ENCODE measurements around the gene PTPRG.

The PTPRG gene

DNA sequence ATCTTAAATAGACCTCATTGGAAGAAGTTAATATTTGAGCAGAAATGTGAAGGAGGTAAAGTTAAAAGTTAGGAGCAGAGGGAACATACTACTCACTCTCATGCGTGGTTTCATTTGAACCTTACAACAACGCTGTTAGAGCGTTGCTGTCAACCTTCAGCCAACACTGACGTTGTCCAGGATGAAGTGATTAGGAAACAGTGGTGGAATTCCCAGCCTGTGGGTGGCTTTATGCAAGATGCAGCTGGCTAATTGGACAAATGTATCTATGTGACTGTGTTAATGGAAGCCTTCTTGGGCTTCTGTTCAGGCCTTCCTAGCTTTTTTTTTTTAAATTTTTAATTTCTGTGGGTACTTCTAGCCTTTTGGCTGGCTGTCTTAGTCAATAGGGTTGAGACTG is 40.5 kb downstream of the PTPRG start:
- peaks cover 3% of the 10 kb centered on the region for H3K9me3 ChIP-seq (ENCODE audit: insufficient read depth, low read depth, low read length)

DNA sequence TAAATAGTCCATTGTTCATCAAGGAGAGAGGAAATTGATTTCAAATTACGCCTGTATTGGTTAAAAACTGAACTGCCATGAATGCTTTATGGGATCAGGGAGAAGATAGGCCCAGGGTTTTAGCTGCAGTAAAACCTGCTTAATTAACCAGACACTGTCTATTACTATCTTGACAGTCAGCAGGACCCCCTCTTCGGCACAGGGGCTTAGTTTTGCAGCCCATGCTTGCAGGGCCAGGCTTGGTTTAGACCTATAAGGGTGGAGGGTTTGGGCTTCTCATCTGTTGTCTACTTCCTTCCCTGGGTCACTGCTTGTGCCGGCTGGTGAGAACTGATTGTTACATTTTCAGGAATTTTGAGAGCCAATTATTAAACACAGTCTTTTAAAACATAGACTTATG is 41.1 kb downstream of the PTPRG start:
- Histone ChIP-seq H2AFZ (ENCODE audit: insufficient read depth, low read length, poor library complexity) (no peak overlapping the region), H3K27me3 (ENCODE audit: insufficient read depth, low read length) (no peaks in the 10 kb centered on the region), H3K18ac (ENCODE audit: low read length) (no peak overlapping the region), H3K9me3 (ENCODE audit: insufficient read depth, low read depth, low read length) (peaks cover 3% of the 10 kb centered on the region), H4K8ac (ENCODE audit: low read depth, low read length) (no peak overlapping the region), H3K4me2 (ENCODE audit: low read length) (no peak overlapping the region), H3K9ac (ENCODE audit: low read length) (no peak overlapping the region), H3K27ac (ENCODE audit: low read depth, low read length) (no peak overlapping the region), H2AK5ac (ENCODE audit: low read length) (no peak overlapping the region), H3K23ac (ENCODE audit: low read length) (no peak overlapping the region), H2BK5ac (ENCODE audit: low read depth, low read length, poor library complexity) (no peak overlapping the region), H3K4ac (ENCODE audit: low read depth, low read length) (no peak overlapping the region), H3K14ac (ENCODE audit: low read length) (no peak overlapping the region), H2BK120ac (ENCODE audit: insufficient read depth, low read length, poor library complexity) (no peak overlapping the region), H3K4me3 (ENCODE audit: low read depth, low read length) (no peak overlapping the region), H2BK12ac (ENCODE audit: low read length) (no peak overlapping the region), H4K91ac (ENCODE audit: low read depth, low read length) (no peak overlapping the region), H3K79me2 (ENCODE audit: control insufficient read depth, insufficient read depth, low read length, poor library complexity) (no peaks in the 10 kb centered on the region), H3K36me3 (ENCODE audit: control insufficient read depth in 1 of 2, insufficient read depth in 2 of 2, low read length in 2 of 2) (peaks cover 0 to 5% of the 10 kb centered on the region in 2 experiments), H3K79me1 (ENCODE audit: low read length) (no peaks in the 10 kb centered on the region), H4K12ac (ENCODE audit: low read depth, low read length) (no peak overlapping the region), H3K4me1 (ENCODE audit: control insufficient read depth in 1 of 2, insufficient read depth in 2 of 2, low read length in 2 of 2) (peaks cover 0 to 4% of the 10 kb centered on the region in 2 experiments)
- no peak for DNase-seq
- WGBS (ENCODE audit: extremely low coverage, insufficient coverage, insufficient read length) = no CpG with 5 or more reads among the region's 3 CpGs

More for the DNA sequence above, 40.5 kb downstream of the PTPRG start:
- Histone ChIP-seq H2BK120ac (ENCODE audit: insufficient read depth, low read length, poor library complexity) (no peak overlapping the region), H3K36me3 (ENCODE audit: control insufficient read depth in 1 of 2, insufficient read depth in 2 of 2, low read length in 2 of 2) (peaks cover 0 to 5% of the 10 kb centered on the region in 2 experiments), H3K79me1 (ENCODE audit: low read length) (no peaks in the 10 kb centered on the region), H3K27me3 (ENCODE audit: insufficient read depth, low read length) (no peaks in the 10 kb centered on the region), H4K91ac (ENCODE audit: low read depth, low read length) (no peak overlapping the region), H3K4ac (ENCODE audit: low read depth, low read length) (no peak overlapping the region), H2BK12ac (ENCODE audit: low read length) (no peak overlapping the region), H3K79me2 (ENCODE audit: control insufficient read depth, insufficient read depth, low read length, poor library complexity) (no peaks in the 10 kb centered on the region), H3K23ac (ENCODE audit: low read length) (no peak overlapping the region), H2AK5ac (ENCODE audit: low read length) (no peak overlapping the region), H4K12ac (ENCODE audit: low read depth, low read length) (no peak overlapping the region), H3K27ac (ENCODE audit: low read depth, low read length) (no peak overlapping the region), H3K14ac (ENCODE audit: low read length) (no peak overlapping the region), H3K9ac (ENCODE audit: low read length) (no peak overlapping the region), H3K4me3 (ENCODE audit: low read depth, low read length) (no peak overlapping the region), H3K18ac (ENCODE audit: low read length) (no peak overlapping the region), H4K8ac (ENCODE audit: low read depth, low read length) (no peak overlapping the region), H2BK5ac (ENCODE audit: low read depth, low read length, poor library complexity) (no peak overlapping the region), H3K4me1 (ENCODE audit: control insufficient read depth in 1 of 2, insufficient read depth in 2 of 2, low read length in 2 of 2) (peaks cover 0 to 4% of the 10 kb centered on the region in 2 experiments), H3K4me2 (ENCODE audit: low read length) (no peak overlapping the region), H2AFZ (ENCODE audit: insufficient read depth, low read length, poor library complexity) (no peak overlapping the region)
- peak; percentile 5 to 39 for DNase-seq
- WGBS (ENCODE audit: extremely low coverage, insufficient coverage, insufficient read length) = no CpG with 5 or more reads among the region's 4 CpGs

DNA sequence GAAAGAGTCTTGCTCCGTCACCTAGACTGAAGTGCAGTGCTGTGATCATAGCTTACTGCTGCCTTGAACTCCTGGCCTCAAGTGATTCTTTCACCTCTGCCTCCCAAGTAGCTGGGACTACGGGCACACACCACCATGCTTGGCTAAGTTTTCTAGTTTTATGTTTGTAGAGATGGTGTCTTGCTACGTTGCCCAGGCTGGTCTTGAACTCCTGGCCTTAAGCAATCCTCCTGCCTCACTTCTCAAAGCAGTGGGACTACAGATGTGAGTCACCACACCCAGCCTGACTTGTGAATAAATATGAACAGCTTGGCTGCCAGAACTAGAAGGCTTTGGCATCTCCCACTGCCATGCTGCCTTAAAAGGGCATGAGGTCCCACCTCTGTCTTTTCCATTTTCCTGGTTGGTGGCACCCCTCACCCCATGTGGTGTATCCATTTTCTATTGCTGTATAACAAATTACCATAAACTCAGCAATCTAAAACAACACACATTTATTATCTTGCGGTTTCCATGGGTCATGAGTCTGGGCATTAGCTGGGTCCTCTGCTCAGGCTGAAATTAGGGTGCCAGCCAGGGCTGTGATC is 44.3 kb downstream of the PTPRG start:
- Histone ChIP-seq H3K9me3 (ENCODE audit: insufficient read depth, low read depth, low read length) (peaks cover 3% of the 10 kb centered on the region), H3K27me3 (ENCODE audit: insufficient read depth, low read length) (no peaks in the 10 kb centered on the region), H3K79me1 (ENCODE audit: low read length) (no peaks in the 10 kb centered on the region), H3K9ac (ENCODE audit: low read length) (no peak overlapping the region), H3K18ac (ENCODE audit: low read length) (no peak overlapping the region), H3K4me2 (ENCODE audit: low read length) (no peak overlapping the region), H3K14ac (ENCODE audit: low read length) (no peak overlapping the region), H2BK5ac (ENCODE audit: low read depth, low read length, poor library complexity) (no peak overlapping the region), H3K4ac (ENCODE audit: low read depth, low read length) (no peak overlapping the region), H3K23ac (ENCODE audit: low read length) (no peak overlapping the region), H4K12ac (ENCODE audit: low read depth, low read length) (no peak overlapping the region), H3K4me3 (ENCODE audit: low read depth, low read length) (no peak overlapping the region), H3K36me3 (ENCODE audit: control insufficient read depth in 1 of 2, insufficient read depth in 2 of 2, low read length in 2 of 2) (peaks cover 0 to 5% of the 10 kb centered on the region in 2 experiments), H4K8ac (ENCODE audit: low read depth, low read length) (no peak overlapping the region), H4K91ac (ENCODE audit: low read depth, low read length) (no peak overlapping the region), H3K27ac (ENCODE audit: low read depth, low read length) (no peak overlapping the region), H2AFZ (ENCODE audit: insufficient read depth, low read length, poor library complexity) (no peak overlapping the region), H2AK5ac (ENCODE audit: low read length) (no peak overlapping the region), H3K79me2 (ENCODE audit: control insufficient read depth, insufficient read depth, low read length, poor library complexity) (no peaks in the 10 kb centered on the region), H3K4me1 (ENCODE audit: control insufficient read depth in 1 of 2, insufficient read depth in 2 of 2, low read length in 2 of 2) (peaks cover 0 to 4% of the 10 kb centered on the region in 2 experiments), H2BK12ac (ENCODE audit: low read length) (no peak overlapping the region), H2BK120ac (ENCODE audit: insufficient read depth, low read length, poor library complexity) (no peak overlapping the region)
- no CpG with 5 or more reads among the region's 4 CpGs for WGBS (ENCODE audit: extremely low coverage, insufficient coverage, insufficient read length)
- no peak for DNase-seq

DNA sequence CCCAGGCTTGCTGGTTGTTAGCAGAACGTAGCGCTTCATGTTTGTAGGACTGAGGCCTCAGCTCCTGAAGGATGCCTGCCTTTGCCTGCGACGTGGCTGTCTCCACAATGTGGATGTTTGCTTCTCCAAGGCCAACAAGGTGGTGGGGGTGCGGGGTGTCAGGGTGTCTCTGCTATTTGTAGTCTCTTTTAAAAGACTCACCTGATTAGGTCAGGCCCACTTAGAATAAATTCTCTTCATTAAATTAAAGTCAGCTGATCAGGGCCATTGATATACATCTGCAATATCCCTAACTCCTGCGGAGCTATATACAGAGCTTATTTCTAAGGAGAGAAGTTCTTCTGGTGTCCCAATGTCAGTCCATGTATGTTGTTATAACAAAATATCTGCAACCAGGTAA is 44.8 kb downstream of the PTPRG start:
- Histone ChIP-seq H4K91ac (ENCODE audit: low read depth, low read length) (no peak overlapping the region), H2BK12ac (ENCODE audit: low read length) (no peak overlapping the region), H3K18ac (ENCODE audit: low read length) (no peak overlapping the region), H3K23ac (ENCODE audit: low read length) (no peak overlapping the region), H3K79me1 (ENCODE audit: low read length) (no peaks in the 10 kb centered on the region), H3K4ac (ENCODE audit: low read depth, low read length) (no peak overlapping the region), H3K36me3 (ENCODE audit: control insufficient read depth in 1 of 2, insufficient read depth in 2 of 2, low read length in 2 of 2) (peaks cover 0 to 5% of the 10 kb centered on the region in 2 experiments), H3K4me2 (ENCODE audit: low read length) (no peak overlapping the region), H2BK120ac (ENCODE audit: insufficient read depth, low read length, poor library complexity) (no peak overlapping the region), H3K9ac (ENCODE audit: low read length) (no peak overlapping the region), H2BK5ac (ENCODE audit: low read depth, low read length, poor library complexity) (no peak overlapping the region), H4K8ac (ENCODE audit: low read depth, low read length) (no peak overlapping the region), H2AK5ac (ENCODE audit: low read length) (no peak overlapping the region), H2AFZ (ENCODE audit: insufficient read depth, low read length, poor library complexity) (no peak overlapping the region), H3K4me1 (ENCODE audit: control insufficient read depth in 1 of 2, insufficient read depth in 2 of 2, low read length in 2 of 2) (peaks cover 0 to 4% of the 10 kb centered on the region in 2 experiments), H4K12ac (ENCODE audit: low read depth, low read length) (no peak overlapping the region), H3K14ac (ENCODE audit: low read length) (no peak overlapping the region), H3K27me3 (ENCODE audit: insufficient read depth, low read length) (no peaks in the 10 kb centered on the region), H3K9me3 (ENCODE audit: insufficient read depth, low read depth, low read length) (peaks cover 3% of the 10 kb centered on the region), H3K79me2 (ENCODE audit: control insufficient read depth, insufficient read depth, low read length, poor library complexity) (no peaks in the 10 kb centered on the region), H3K4me3 (ENCODE audit: low read depth, low read length) (no peak overlapping the region), H3K27ac (ENCODE audit: low read depth, low read length) (no peak overlapping the region)
- no CpG with 5 or more reads among the region's 6 CpGs for WGBS (ENCODE audit: extremely low coverage, insufficient coverage, insufficient read length)
- no peak for DNase-seq
